ENCODE results near the gene PTPRN2.
"Not testable (repeated sequence)": the region's sequence is repeated elsewhere in the genome, so short reads cannot be mapped to it uniquely, and the experiment has no call there.

The PTPRN2 gene

GRCh38 chr7:158187694-158187994, 400.0 kb downstream of the PTPRN2 start:
- no peak for DNase-seq

GRCh38 chr7:158186864-158187693, 400.5 kb downstream of the PTPRN2 start:
- DNase-seq, result no peak

- no peak for DNase-seq
Measured at GRCh38 chr7:158186406-158186805, 401.2 kb downstream of the PTPRN2 start.

- DNase-seq, result no peak
Measured at GRCh38 chr7:158185653-158186052, 402.0 kb downstream of the PTPRN2 start.

GRCh38 chr7:158183431-158183830, 404.2 kb downstream of the PTPRN2 start:
- DNase-seq, result no peak

- no peak for DNase-seq
Measured at GRCh38 chr7:158176561-158177173, 411.0 kb downstream of the PTPRN2 start.

GRCh38 chr7:158175779-158176178, 411.8 kb downstream of the PTPRN2 start:
- no peak for DNase-seq

GRCh38 chr7:158174947-158175346, 412.7 kb downstream of the PTPRN2 start:
- DNase-seq, result no peak

GRCh38 chr7:158167373-158167772, 420.2 kb downstream of the PTPRN2 start:
- DNase-seq, result no peak

GRCh38 chr7:158166386-158167340, 421.0 kb downstream of the PTPRN2 start:
- DNase-seq, result no peak

GRCh38 chr7:158165711-158166110, 421.9 kb downstream of the PTPRN2 start:
- no peak for DNase-seq

GRCh38 chr7:158164101-158165095, 423.2 kb downstream of the PTPRN2 start:
- no peak for DNase-seq

GRCh38 chr7:158161194-158161593, 426.4 kb downstream of the PTPRN2 start:
- no peak for DNase-seq

GRCh38 chr7:158160199-158160598, 427.4 kb downstream of the PTPRN2 start:
- DNase-seq, result no peak

- DNase-seq, result no peak
Measured at GRCh38 chr7:158157460-158157859, 430.2 kb downstream of the PTPRN2 start.

GRCh38 chr7:158151273-158151672, 436.4 kb downstream of the PTPRN2 start:
- DNase-seq, result not testable (repeated sequence)

- no peak for DNase-seq
Measured at GRCh38 chr7:158150234-158150633, 437.4 kb downstream of the PTPRN2 start.

- not testable (repeated sequence) for DNase-seq
Measured at GRCh38 chr7:158147431-158147830, 440.2 kb downstream of the PTPRN2 start.

- no peak for DNase-seq
Measured at GRCh38 chr7:158145370-158145769, 442.3 kb downstream of the PTPRN2 start.

- DNase-seq, result no peak
Measured at GRCh38 chr7:158143196-158144120, 444.2 kb downstream of the PTPRN2 start.

GRCh38 chr7:158142657-158143056, 445.0 kb downstream of the PTPRN2 start:
- DNase-seq, result no peak
